ENCODE results near the gene PPP4R4.

DNA sequence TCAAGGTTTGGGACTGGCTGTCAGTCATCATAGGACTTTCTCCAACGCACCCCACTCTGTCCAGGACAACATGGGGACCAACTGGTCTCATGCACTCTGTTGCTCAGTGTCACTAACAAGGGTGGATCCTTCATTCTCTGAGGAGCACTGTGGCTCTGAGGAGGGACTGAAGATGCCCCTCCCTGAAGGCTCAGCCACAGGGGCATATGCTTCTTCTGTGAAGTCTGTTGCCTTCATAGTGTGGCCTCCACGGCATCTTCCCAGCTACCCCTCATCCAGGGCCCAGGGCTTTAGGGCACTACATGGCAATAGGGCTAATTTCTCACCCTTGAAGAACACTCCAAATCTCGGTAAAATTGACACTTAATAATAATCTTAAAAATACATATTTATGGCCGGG lies 30.4 kb upstream of the PPP4R4 start:
- TF ChIP-seq, protein P1, sequence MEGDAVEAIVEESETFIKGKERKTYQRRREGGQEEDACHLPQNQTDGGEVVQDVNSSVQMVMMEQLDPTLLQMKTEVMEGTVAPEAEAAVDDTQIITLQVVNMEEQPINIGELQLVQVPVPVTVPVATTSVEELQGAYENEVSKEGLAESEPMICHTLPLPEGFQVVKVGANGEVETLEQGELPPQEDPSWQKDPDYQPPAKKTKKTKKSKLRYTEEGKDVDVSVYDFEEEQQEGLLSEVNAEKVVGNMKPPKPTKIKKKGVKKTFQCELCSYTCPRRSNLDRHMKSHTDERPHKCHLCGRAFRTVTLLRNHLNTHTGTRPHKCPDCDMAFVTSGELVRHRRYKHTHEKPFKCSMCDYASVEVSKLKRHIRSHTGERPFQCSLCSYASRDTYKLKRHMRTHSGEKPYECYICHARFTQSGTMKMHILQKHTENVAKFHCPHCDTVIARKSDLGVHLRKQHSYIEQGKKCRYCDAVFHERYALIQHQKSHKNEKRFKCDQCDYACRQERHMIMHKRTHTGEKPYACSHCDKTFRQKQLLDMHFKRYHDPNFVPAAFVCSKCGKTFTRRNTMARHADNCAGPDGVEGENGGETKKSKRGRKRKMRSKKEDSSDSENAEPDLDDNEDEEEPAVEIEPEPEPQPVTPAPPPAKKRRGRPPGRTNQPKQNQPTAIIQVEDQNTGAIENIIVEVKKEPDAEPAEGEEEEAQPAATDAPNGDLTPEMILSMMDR (IDR thresholded peaks at IDR 0.05): no peak
- no peak for TF ChIP-seq EZH2 (IDR thresholded peaks at IDR 0.05)
- no peak for TF ChIP-seq EZH2phosphoT487 (IDR thresholded peaks at IDR 0.05)
